GM06990 (cell line): Measurements from ENCODE around the gene ADCY3.

Experiments used
- DNase-seq: peaks from one replicate; pipeline ENCODE4 v3.0.0-alpha.2; 2011; ENCODE audit not compliant: insufficient read length; ENCODE audit errors: extremely low read depth
- H3K27me3 ChIP-seq: replicated peaks from 2 replicates; pipeline ENCODE4 v1.6.0; 2011; ENCODE audit warnings: low read length; ENCODE audit not compliant: control insufficient read depth, insufficient read depth
- H3K36me3 ChIP-seq: 2 replicates; pipeline ENCODE4 v1.5.1; 2011; ENCODE audit warnings: low read length; ENCODE audit not compliant: control insufficient read depth, insufficient read depth
- H3K4me3 ChIP-seq: replicated peaks from 2 replicates; pipeline ENCODE4 v1.5.1; 2011; ENCODE audit warnings: low read depth, mild to moderate bottlenecking, control low read depth, low read length
- CTCF ChIP-seq: IDR thresholded peaks from 2 replicates; pipeline ENCODE4 v1.5.1; 2011; ENCODE audit warnings: low read length, control low read depth, mild to moderate bottlenecking, inconsistent platforms; ENCODE audit not compliant: insufficient read depth, poor library complexity, severe bottlenecking

Gene ADCY3

GRCh38 chr2:24935145-24935544 is 15.1 kb upstream of the ADCY3 start:
- no peak for DNase-seq
- TF ChIP-seq CTCF = no peak
- Histone ChIP-seq H3K4me3 (no peak overlapping the region), H3K36me3 (no peaks in the 10 kb centered on the region), H3K27me3 (no peaks in the 10 kb centered on the region)

GRCh38 chr2:24932715-24933114 is 12.7 kb upstream of the ADCY3 start:
- DNase-seq = no peak
- H3K27me3 ChIP-seq = no peaks in the 10 kb centered on the region
- no peak for TF ChIP-seq CTCF

GRCh38 chr2:24930768-24931167 is 10.7 kb upstream of the ADCY3 start:
- Histone ChIP-seq H3K36me3 (no peaks in the 10 kb centered on the region), H3K27me3 (no peaks in the 10 kb centered on the region), H3K4me3 (no peak overlapping the region)
- no peak for TF ChIP-seq CTCF
- peak; percentile 55 for DNase-seq

More at GRCh38 chr2:24932715-24933114, 12.7 kb upstream of the ADCY3 start:
- H3K36me3 ChIP-seq = no peaks in the 10 kb centered on the region
- H3K4me3 ChIP-seq = no peak overlapping the region

GRCh38 chr2:24929230-24929629 is 9.2 kb upstream of the ADCY3 start:
- no peak for DNase-seq
- no peak overlapping the region for H3K4me3 ChIP-seq
- no peaks in the 10 kb centered on the region for H3K36me3 ChIP-seq
- H3K27me3 ChIP-seq = no peaks in the 10 kb centered on the region
- no peak for TF ChIP-seq CTCF

- Histone ChIP-seq H3K4me3 (no peak overlapping the region), H3K36me3 (no peaks in the 10 kb centered on the region), H3K27me3 (no peaks in the 10 kb centered on the region)
- TF ChIP-seq CTCF = no peak
- no peak for DNase-seq
Measured at GRCh38 chr2:24928036-24928435, 8.0 kb upstream of the ADCY3 start.

- no peaks in the 10 kb centered on the region for H3K36me3 ChIP-seq
- H3K4me3 ChIP-seq = peak overlapping the region; percentile 6; the same call in 1 of the 2 replicates
- peak; percentile 53 for DNase-seq
- TF ChIP-seq CTCF = no peak
- no peaks in the 10 kb centered on the region for H3K27me3 ChIP-seq
Measured at GRCh38 chr2:24926602-24927252, 6.7 kb upstream of the ADCY3 start.
